Fibroblast of lung (primary cell): ENCODE measurements around the gene GPD1. TPM values are rescaled to one million over a fixed set of nuclear protein-coding genes. Genes with fewer than 3 reads are reported as not detected.

Experiments
- DNase-seq, 2 donors: peaks; one replicate each; pipeline versions ENCODE4 v3.0.0 to v3.0.0-alpha.2; 2010; ENCODE audit warnings: low read depth in 2 of 2
- H2AFZ ChIP-seq: 2 replicates; pipeline ENCODE4 v1.5.1; 2012; ENCODE audit warnings: low read length, control low read depth, inconsistent platforms
- H3K27ac ChIP-seq: 2 replicates; pipeline ENCODE4 v1.5.1; 2011; ENCODE audit warnings: low read length, control low read depth; ENCODE audit not compliant: insufficient read depth
- H3K27me3 ChIP-seq: 2 replicates; pipeline ENCODE4 v1.5.1; 2011; ENCODE audit warnings: mild to moderate bottlenecking, low read length; ENCODE audit not compliant: control insufficient read depth, insufficient read depth
- H3K36me3 ChIP-seq: 2 replicates; pipeline ENCODE4 v1.5.1; 2011; ENCODE audit warnings: low read length; ENCODE audit not compliant: control insufficient read depth, insufficient read depth
- H3K4me1 ChIP-seq: 2 replicates; pipeline ENCODE4 v1.5.1; 2011; ENCODE audit warnings: low read length; ENCODE audit not compliant: control insufficient read depth, insufficient read depth; ENCODE audit errors: extremely low read depth
- H3K4me2 ChIP-seq: 2 replicates; pipeline ENCODE4 v1.5.1; 2011; ENCODE audit warnings: low read length, control low read depth; ENCODE audit not compliant: insufficient read depth; ENCODE audit errors: extremely low read depth
- H3K4me3 ChIP-seq, 4 experiments: fragments of 200-600 bp in 1 of 4; sonication (generic) in 1 of 4; replicated peaks in 1 of 4; 2 replicates each; pipeline ENCODE4 v1.5.1; 2011 to 2016; ENCODE audit warnings: low read length in 4 of 4, low read depth in 3 of 4, mild to moderate bottlenecking in 3 of 4, control low read depth in 2 of 4, inconsistent platforms in 1 of 4, mixed read lengths in 1 of 4; ENCODE audit not compliant: insufficient read depth in 1 of 4; ENCODE audit errors: control extremely low read depth in 1 of 4
- H3K79me2 ChIP-seq: 2 replicates; pipeline ENCODE4 v1.5.1; 2012; ENCODE audit warnings: mild to moderate bottlenecking, low read length, inconsistent platforms; ENCODE audit not compliant: control insufficient read depth, insufficient read depth
- H3K9ac ChIP-seq: 2 replicates; pipeline ENCODE4 v1.5.1; 2011; ENCODE audit warnings: mild to moderate bottlenecking, low read length, control low read depth; ENCODE audit not compliant: insufficient read depth
- H3K9me3 ChIP-seq: 2 replicates; pipeline ENCODE4 v1.5.1; 2012; ENCODE audit warnings: low read depth, low read length; ENCODE audit not compliant: control insufficient read depth, insufficient read depth
- H4K20me1 ChIP-seq: 2 replicates; pipeline ENCODE4 v1.5.1; 2011; ENCODE audit warnings: low read length; ENCODE audit not compliant: control insufficient read depth, insufficient read depth; ENCODE audit errors: extremely low read depth
- CTCF ChIP-seq, 2 donors: IDR thresholded peaks in 1 of 2; conservative IDR thresholded peaks in 1 of 2; 1 replicate in 1 of 2; 2 replicates in 1 of 2; pipeline ENCODE4 v1.5.1; 2011 to 2012; ENCODE audit warnings: low read length in 2 of 2, control low read depth in 1 of 2, inconsistent platforms in 1 of 2, low read depth in 1 of 2, mild to moderate bottlenecking in 1 of 2
- EZH2 ChIP-seq: IDR thresholded peaks from 2 replicates; pipeline ENCODE4 v1.5.1; 2012; ENCODE audit warnings: low read length, control low read depth, mild to moderate bottlenecking; ENCODE audit errors: missing control alignments
- polyA plus RNA-seq, 2 donors: library from polyadenylated mRNA; depleted of rRNA in 1 of 2; stranded (reverse) in 1 of 2; unstranded in 1 of 2; fragments of >200 nt; gene quantifications; 2 replicates each; pipeline ENCODE4 v1.2.1, GENCODE V29; 2011 to 2012; ENCODE audit warnings: missing spikeins in 1 of 2
- total RNA-seq: library from RNA; depleted of rRNA; stranded (reverse); fragments of >200 nt; gene quantifications from 2 replicates; pipeline ENCODE4 v1.2.1, GENCODE V29; 2014

GPD1 gene
- total and polyA plus RNA-seq, 2 donors (not counting 1 experiment from before 2014, with no cell fraction given): under 0.01 to 0.03 TPM

- Histone ChIP-seq H4K20me1 (no peaks in the 10 kb centered on the region), H3K27me3 (no peaks in the 10 kb centered on the region), H3K4me1 (no peaks in the 10 kb centered on the region), H2AFZ (no peak overlapping the region), H3K4me3 (no peak overlapping the region), H3K27ac (no peak overlapping the region), H3K4me2 (no peak overlapping the region), H3K36me3 (no peaks in the 10 kb centered on the region), H3K9ac (no peak overlapping the region), H3K79me2 (peaks cover 2% of the 10 kb centered on the region), H3K9me3 (no peaks in the 10 kb centered on the region)
- TF ChIP-seq CTCF (conservative IDR thresholded peaks at IDR 0.05 in 1 of 2, IDR thresholded peaks at IDR 0.05 in 1 of 2; ENCODE audit: low read depth in 1 of 2, low read length in 2 of 2) (no peak), EZH2 (no peak)
- no peak for DNase-seq
Measured at GRCh38 chr12:50120521-50120920, 16.7 kb downstream of the GPD1 start.

GRCh38 chr12:50120953-50121352, 17.1 kb downstream of the GPD1 start:
- no peak for TF ChIP-seq CTCF (conservative IDR thresholded peaks at IDR 0.05 in 1 of 2, IDR thresholded peaks at IDR 0.05 in 1 of 2; ENCODE audit: low read depth in 1 of 2, low read length in 2 of 2)
- TF ChIP-seq EZH2: no peak
- no peaks in the 10 kb centered on the region for H3K27me3 ChIP-seq
- no peak overlapping the region for H3K4me2 ChIP-seq

GRCh38 chr12:50121641-50122040, 17.8 kb downstream of the GPD1 start:
- Histone ChIP-seq H3K9me3 (no peaks in the 10 kb centered on the region), H3K36me3 (no peaks in the 10 kb centered on the region), H2AFZ (no peak overlapping the region), H3K27ac (no peak overlapping the region), H3K4me1 (no peaks in the 10 kb centered on the region), H3K79me2 (no peaks in the 10 kb centered on the region), H3K4me2 (no peak overlapping the region), H3K9ac (no peak overlapping the region), H4K20me1 (no peaks in the 10 kb centered on the region), H3K27me3 (no peaks in the 10 kb centered on the region), H3K4me3 (no peak overlapping the region)
- DNase-seq: no peak
- no peak for TF ChIP-seq CTCF (conservative IDR thresholded peaks at IDR 0.05 in 1 of 2, IDR thresholded peaks at IDR 0.05 in 1 of 2; ENCODE audit: low read depth in 1 of 2, low read length in 2 of 2)
- no peak for TF ChIP-seq EZH2

More at GRCh38 chr12:50120953-50121352, 17.1 kb downstream of the GPD1 start:
- H4K20me1 ChIP-seq: no peaks in the 10 kb centered on the region
- H3K9me3 ChIP-seq: no peaks in the 10 kb centered on the region
- H3K9ac ChIP-seq: no peak overlapping the region
- H3K4me1 ChIP-seq: no peaks in the 10 kb centered on the region
- no peak overlapping the region for H2AFZ ChIP-seq
- H3K4me3 ChIP-seq: no peak overlapping the region
- H3K79me2 ChIP-seq: no peaks in the 10 kb centered on the region
- no peak overlapping the region for H3K27ac ChIP-seq
- no peaks in the 10 kb centered on the region for H3K36me3 ChIP-seq
- no peak for DNase-seq
